Endodermal cell (in vitro differentiated cells): ENCODE results near the gene GPR37. TPM values are rescaled to one million over a fixed set of nuclear protein-coding genes. Genes with fewer than 3 reads are reported as not detected.

ENCODE experiments used
- DNase-seq: peaks from one replicate; pipeline ENCODE4 v3.0.0-alpha.2; 2017
- H3K27ac ChIP-seq: 2 replicates; pipeline ENCODE4 v1.5.1; 2013; ENCODE audit warnings: mild to moderate bottlenecking, low read depth, low read length, moderate library complexity
- H3K27me3 ChIP-seq: 2 replicates; pipeline ENCODE4 v1.6.1; 2013; ENCODE audit warnings: mild to moderate bottlenecking, low read length, moderate library complexity; ENCODE audit not compliant: insufficient read depth, control insufficient read depth, poor library complexity, severe bottlenecking
- H3K36me3 ChIP-seq: 2 replicates; pipeline ENCODE4 v1.7.0; 2013; ENCODE audit warnings: mild to moderate bottlenecking, low read length, moderate library complexity; ENCODE audit not compliant: control insufficient read depth, insufficient read depth
- H3K4me1 ChIP-seq: one replicate; pipeline ENCODE4 v1.7.0; 2013; ENCODE audit warnings: low read length; ENCODE audit not compliant: control insufficient read depth, insufficient read depth
- H3K4me3 ChIP-seq: 2 replicates; pipeline ENCODE4 v1.5.1; 2013; ENCODE audit warnings: mild to moderate bottlenecking, low read length, moderate library complexity
- H3K9ac ChIP-seq: 2 replicates; pipeline ENCODE4 v1.6.1; 2013; ENCODE audit warnings: mild to moderate bottlenecking, low read length, moderate library complexity; ENCODE audit not compliant: poor library complexity, severe bottlenecking; ENCODE audit errors: extremely low read depth
- H3K9me3 ChIP-seq: 2 replicates; pipeline ENCODE4 v1.6.1; 2013; ENCODE audit warnings: mild to moderate bottlenecking, low read length, moderate library complexity; ENCODE audit not compliant: control insufficient read depth
- H3K27ac Mint-ChIP-seq: 2 replicates; pipeline ENCODE4 v1.8.0; 2020; ENCODE audit warnings: mixed read lengths
- H3K27me3 Mint-ChIP-seq: 2 replicates; pipeline ENCODE4 v1.8.0; 2021; ENCODE audit warnings: mild to moderate bottlenecking, mixed read lengths; ENCODE audit not compliant: insufficient read depth
- H3K36me3 Mint-ChIP-seq: 2 replicates; pipeline ENCODE4 v1.8.0; 2020; ENCODE audit warnings: low read depth, mixed read lengths
- H3K4me1 Mint-ChIP-seq: 2 replicates; pipeline ENCODE4 v1.8.0; 2020; ENCODE audit warnings: mixed read lengths
- H3K4me3 Mint-ChIP-seq: 2 replicates; pipeline ENCODE4 v1.8.0; 2020; ENCODE audit warnings: mild to moderate bottlenecking, moderate library complexity, mixed read lengths
- H3K9me3 Mint-ChIP-seq: 2 replicates; pipeline ENCODE4 v1.8.0; 2020; ENCODE audit warnings: mild to moderate bottlenecking, mixed read lengths
- WGBS, 2 experiments: methylation state at CpG; one replicate each; pipeline versions ENCODE4 v1.1.5 to v1.1.7; 2013; ENCODE audit warnings: missing lambda C conversion rate in 2 of 2, mixed read lengths in 1 of 2; ENCODE audit not compliant: insufficient coverage in 1 of 2, insufficient read length in 1 of 2; 5-methylcytosine and 5-hydroxymethylcytosine counted together
- total RNA-seq, 2 donors: library from RNA; stranded (reverse); fragmentation: NEBNext Ultra II Directional in 1 of 2; extraction: Animal tissue kit (Norgen Biotek cat#: 25700) in 1 of 2; gene quantifications; 2 replicates in 1 of 2; 3 replicates in 1 of 2; pipeline ENCODE4 v1.2.1, GENCODE V29; 2021
- TF ChIP-seq, protein P1 (sequence below): fragments of 200-600 bp; sonication (generic); conservative IDR thresholded peaks from 2 replicates; pipeline ENCODE4 v1.5.0; 2021; ENCODE audit warnings: antibody characterized with exemption, mild to moderate bottlenecking

GPR37 gene
- total RNA-seq, 2 donors from 2014 or later: 31.6 to 33.1 TPM

DNA sequence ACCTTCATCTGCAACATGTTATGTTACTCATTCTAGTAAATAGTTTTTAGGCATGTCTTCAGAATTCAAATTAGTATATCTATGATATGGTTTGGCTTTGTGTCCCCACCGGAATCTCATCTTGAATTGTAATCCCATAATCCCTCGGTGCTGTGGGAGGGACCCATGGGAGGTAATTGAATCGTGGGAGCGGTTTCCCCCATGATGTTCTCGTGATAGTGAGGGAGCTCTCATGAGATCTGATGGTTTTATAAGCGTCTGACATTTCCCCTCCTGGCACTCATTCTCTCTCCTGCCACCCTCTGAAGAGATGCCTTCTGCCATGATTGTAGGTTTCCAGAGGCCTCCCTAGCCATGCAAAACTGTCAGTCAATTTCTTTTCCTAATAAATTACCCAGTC is 20.4 kb upstream of the GPR37 start:
- DNase-seq: no peak
- no peak overlapping the region for H3K4me3 ChIP-seq
- no peak overlapping the region for H3K27ac Mint-ChIP-seq
- no peaks in the 10 kb centered on the region for H3K27me3 ChIP-seq
- H3K4me3 Mint-ChIP-seq: no peak overlapping the region
- no peaks in the 10 kb centered on the region for H3K36me3 Mint-ChIP-seq
- no peak overlapping the region for H3K9ac ChIP-seq
- 91 to 100% methylated on average over 3 to 6 of the region's 6 CpGs for WGBS, 2 experiments
- no peak overlapping the region for H3K27ac ChIP-seq
- no peaks in the 10 kb centered on the region for H3K9me3 ChIP-seq
- peaks cover 2% of the 10 kb centered on the region for H3K4me1 Mint-ChIP-seq
- no peaks in the 10 kb centered on the region for H3K4me1 ChIP-seq
- no peaks in the 10 kb centered on the region for H3K27me3 Mint-ChIP-seq
- no peaks in the 10 kb centered on the region for H3K9me3 Mint-ChIP-seq
- TF ChIP-seq, protein P1, sequence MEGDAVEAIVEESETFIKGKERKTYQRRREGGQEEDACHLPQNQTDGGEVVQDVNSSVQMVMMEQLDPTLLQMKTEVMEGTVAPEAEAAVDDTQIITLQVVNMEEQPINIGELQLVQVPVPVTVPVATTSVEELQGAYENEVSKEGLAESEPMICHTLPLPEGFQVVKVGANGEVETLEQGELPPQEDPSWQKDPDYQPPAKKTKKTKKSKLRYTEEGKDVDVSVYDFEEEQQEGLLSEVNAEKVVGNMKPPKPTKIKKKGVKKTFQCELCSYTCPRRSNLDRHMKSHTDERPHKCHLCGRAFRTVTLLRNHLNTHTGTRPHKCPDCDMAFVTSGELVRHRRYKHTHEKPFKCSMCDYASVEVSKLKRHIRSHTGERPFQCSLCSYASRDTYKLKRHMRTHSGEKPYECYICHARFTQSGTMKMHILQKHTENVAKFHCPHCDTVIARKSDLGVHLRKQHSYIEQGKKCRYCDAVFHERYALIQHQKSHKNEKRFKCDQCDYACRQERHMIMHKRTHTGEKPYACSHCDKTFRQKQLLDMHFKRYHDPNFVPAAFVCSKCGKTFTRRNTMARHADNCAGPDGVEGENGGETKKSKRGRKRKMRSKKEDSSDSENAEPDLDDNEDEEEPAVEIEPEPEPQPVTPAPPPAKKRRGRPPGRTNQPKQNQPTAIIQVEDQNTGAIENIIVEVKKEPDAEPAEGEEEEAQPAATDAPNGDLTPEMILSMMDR: no peak
- H3K36me3 ChIP-seq: no peaks in the 10 kb centered on the region

DNA sequence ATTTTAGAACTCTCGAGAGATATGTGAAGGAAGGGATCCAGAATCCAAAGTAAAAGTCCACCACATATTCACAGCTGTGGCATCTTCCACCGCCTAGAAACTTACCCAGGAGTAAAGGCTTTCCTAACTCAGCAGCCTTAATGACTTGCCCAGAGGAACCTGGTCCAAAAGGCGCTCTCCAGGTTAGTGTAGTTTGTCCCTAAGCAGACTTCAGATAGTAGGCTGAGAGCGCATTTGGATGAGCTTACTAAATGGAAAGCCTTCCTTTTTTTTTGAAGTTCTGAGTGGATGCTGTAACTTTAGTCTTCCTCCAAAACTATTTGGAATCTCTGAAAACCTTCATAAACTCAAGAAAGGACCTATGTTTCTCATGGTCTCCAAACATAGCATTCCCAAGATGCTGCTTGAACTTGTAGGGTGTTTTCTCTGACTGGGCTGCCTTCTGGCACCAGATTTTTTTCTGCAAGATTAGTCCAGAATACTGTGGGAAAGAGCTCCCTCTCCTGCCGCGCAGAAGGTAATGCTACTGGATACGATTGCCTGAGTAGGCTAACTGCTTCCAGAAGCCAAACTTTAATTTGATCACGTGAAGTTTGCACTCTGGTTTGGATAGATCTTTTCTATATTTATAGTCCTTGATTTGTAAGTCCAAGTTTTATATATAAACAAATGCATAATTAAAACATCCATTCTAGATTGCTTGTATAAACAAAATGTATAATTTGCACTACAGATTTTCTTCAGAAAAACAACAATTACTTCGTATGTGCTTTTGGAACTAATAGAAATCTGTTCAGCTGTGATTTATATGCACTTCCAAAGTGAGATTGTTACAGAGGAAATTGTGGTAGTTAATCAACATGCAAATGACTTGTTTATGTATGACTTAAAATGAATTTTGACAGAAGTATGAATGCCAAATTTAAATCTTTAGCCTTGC is 19.6 kb upstream of the GPR37 start:
- Histone ChIP-seq H3K9ac (no peak overlapping the region), H3K4me1 (no peaks in the 10 kb centered on the region), H3K4me3 (no peak overlapping the region), H3K27me3 (no peaks in the 10 kb centered on the region), H3K36me3 (no peaks in the 10 kb centered on the region), H3K27ac (no peak overlapping the region), H3K9me3 (no peaks in the 10 kb centered on the region)
- Mint-ChIP-seq H3K4me3 (no peak overlapping the region), H3K4me1 (peaks cover 2% of the 10 kb centered on the region), H3K36me3 (no peaks in the 10 kb centered on the region), H3K27ac (no peak overlapping the region), H3K9me3 (no peaks in the 10 kb centered on the region), H3K27me3 (no peaks in the 10 kb centered on the region)
- TF ChIP-seq, protein P1: peak; percentile 97
- DNase-seq: peak; percentile 84
- 50 to 55% methylated on average over 4 to 9 of the region's 9 CpGs for WGBS, 2 experiments

DNA sequence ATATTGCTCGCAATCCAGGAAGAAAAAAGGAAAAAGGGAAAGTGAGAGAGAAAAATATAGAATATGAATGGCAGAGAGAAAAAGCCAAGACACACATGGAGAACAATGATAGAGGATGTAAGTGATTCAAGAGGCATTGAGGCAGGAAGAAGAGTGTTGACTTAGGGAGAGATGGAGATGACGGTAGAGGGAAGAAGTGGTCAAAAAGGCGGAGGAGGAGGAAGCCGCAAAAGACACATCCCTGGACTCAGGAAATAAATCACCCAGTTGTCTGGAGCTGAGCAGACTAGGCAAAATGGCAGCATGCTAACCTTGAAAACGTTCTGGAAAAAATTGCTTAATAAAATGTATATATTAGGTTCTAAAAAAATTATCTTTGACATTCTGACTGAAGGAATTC is 17.7 kb upstream of the GPR37 start:
- no peak for DNase-seq
- H3K4me3 ChIP-seq: no peak overlapping the region
- Mint-ChIP-seq H3K27ac (no peak overlapping the region), H3K27me3 (no peaks in the 10 kb centered on the region), H3K9me3 (no peaks in the 10 kb centered on the region), H3K4me3 (no peak overlapping the region), H3K4me1 (peaks cover 8% of the 10 kb centered on the region), H3K36me3 (no peaks in the 10 kb centered on the region)
- H3K27ac ChIP-seq: no peak overlapping the region
- H3K36me3 ChIP-seq: no peaks in the 10 kb centered on the region
- H3K4me1 ChIP-seq: no peaks in the 10 kb centered on the region
- TF ChIP-seq, protein P1: no peak
- no peak overlapping the region for H3K9ac ChIP-seq
- H3K9me3 ChIP-seq: no peaks in the 10 kb centered on the region
- H3K27me3 ChIP-seq: no peaks in the 10 kb centered on the region
- 96 to 100% methylated on average over 3 to 5 of the region's 5 CpGs for WGBS, 2 experiments
